WTC11 (cell line): Measurements from ENCODE around the gene NECTIN4. TPM values are rescaled to one million over a fixed set of nuclear protein-coding genes. Genes with fewer than 3 reads are reported as not detected.
"Not testable (repeated sequence)": the region's sequence is repeated elsewhere in the genome, so short reads cannot be mapped to it uniquely, and the experiment has no call there.

Experiments
- ATAC-seq: fragments of 200-7000 bp; cut with Tn5 transposase; 2 replicates; pipeline ENCODE4 v1.10.0; 2021; ENCODE audit warnings: mild to moderate bottlenecking, moderate library complexity
- CTCF ChIA-PET: fragments of 300-600 bp; sonication (Branson Sonifier 250); formaldehyde crosslinking; loops from one replicate; lab custom pipeline; 2021; ENCODE audit warnings: antibody characterized with exemption; lab: Charles Lee
- POLR2A ChIA-PET: fragments of 350-600 bp; sonication (Branson Sonifier 250); formaldehyde crosslinking; loops from one replicate; lab custom pipeline; 2021; ENCODE audit warnings: antibody characterized with exemption; lab: Charles Lee
- DNase-seq: peaks from one replicate; pipeline ENCODE4 v3.0.0; 2021; ENCODE audit warnings: low spot score
- H3K27ac Mint-ChIP-seq: 2 replicates; pipeline ENCODE4 v1.8.0; 2021; ENCODE audit warnings: mixed read lengths
- H3K27me3 Mint-ChIP-seq: 2 replicates; pipeline ENCODE4 v1.8.0; 2021; ENCODE audit warnings: low read depth, mild to moderate bottlenecking, moderate library complexity, mixed read lengths
- H3K36me3 Mint-ChIP-seq: 2 replicates; pipeline ENCODE4 v1.8.0; 2021; ENCODE audit warnings: mixed read lengths
- H3K4me1 Mint-ChIP-seq: 2 replicates; pipeline ENCODE4 v1.8.0; 2022; ENCODE audit warnings: mixed read lengths
- H3K4me3 Mint-ChIP-seq: 2 replicates; pipeline ENCODE4 v1.8.0; 2021; ENCODE audit warnings: mild to moderate bottlenecking, moderate library complexity, mixed read lengths
- H3K9me3 Mint-ChIP-seq: 2 replicates; pipeline ENCODE4 v1.8.0; 2021; ENCODE audit warnings: mixed read lengths
- AR ChIP-seq: fragments of 250-450 bp; sonication (Bioruptor Pico); IDR thresholded peaks from 2 replicates; pipeline ENCODE4 v1.9.0; 2021; ENCODE audit warnings: mild to moderate bottlenecking
- ATF1 ChIP-seq: sonication (generic); formaldehyde crosslinking; IDR thresholded peaks from 2 replicates; pipeline ENCODE4 v1.8.1; 2023; ENCODE audit warnings: mild to moderate bottlenecking, moderate library complexity, missing genetic modification reagents
- CREB1 ChIP-seq: sonication (generic); formaldehyde crosslinking; IDR thresholded peaks from 2 replicates; pipeline ENCODE4 v1.8.0; 2023; ENCODE audit warnings: mild to moderate bottlenecking, missing genetic modification reagents
- EMX1 ChIP-seq: fragments of 250-450 bp; sonication (Bioruptor Pico); IDR thresholded peaks from 2 replicates; pipeline ENCODE4 v1.8.0; 2021; ENCODE audit warnings: mild to moderate bottlenecking
- GABPB1 ChIP-seq: sonication (generic); formaldehyde crosslinking; IDR thresholded peaks from 2 replicates; pipeline ENCODE4 v1.8.1; 2023; ENCODE audit warnings: mild to moderate bottlenecking, missing genetic modification reagents
- JAZF1 ChIP-seq: fragments of 250-450 bp; sonication (Bioruptor Pico); IDR thresholded peaks from 2 replicates; pipeline ENCODE4 v1.9.0; 2021; ENCODE audit warnings: moderate library complexity, mild to moderate bottlenecking, inconsistent platforms
- JUN ChIP-seq: sonication (generic); formaldehyde crosslinking; IDR thresholded peaks from 2 replicates; pipeline ENCODE4 v1.8.0; 2023; ENCODE audit warnings: mild to moderate bottlenecking, missing genetic modification reagents
- ZBTB21 ChIP-seq: sonication (generic); formaldehyde crosslinking; IDR thresholded peaks from 2 replicates; pipeline ENCODE4 v1.8.1; 2023; ENCODE audit warnings: mild to moderate bottlenecking, missing genetic modification reagents, borderline replicate concordance
- ZNF219 ChIP-seq: sonication (generic); formaldehyde crosslinking; IDR thresholded peaks from 2 replicates; pipeline ENCODE4 v1.8.0; 2023; ENCODE audit warnings: missing genetic modification reagents, mild to moderate bottlenecking, borderline replicate concordance
- ZNF232 ChIP-seq: sonication (generic); formaldehyde crosslinking; IDR thresholded peaks from 2 replicates; pipeline ENCODE4 v1.8.0; 2022; ENCODE audit warnings: mild to moderate bottlenecking, missing genetic modification reagents
- ZNF396 ChIP-seq: fragments of 250-450 bp; sonication (Bioruptor Pico); IDR thresholded peaks from 2 replicates; pipeline ENCODE4 v1.8.0; 2021; ENCODE audit warnings: mild to moderate bottlenecking, moderate library complexity, borderline replicate concordance
- ZNF416 ChIP-seq: fragments of 250-450 bp; sonication (Bioruptor Pico); IDR thresholded peaks from 2 replicates; pipeline ENCODE4 v1.9.0; 2021; ENCODE audit warnings: mild to moderate bottlenecking, inconsistent platforms
- total RNA-seq: library from RNA; stranded (reverse); gene quantifications from 3 replicates; pipeline ENCODE4 v1.2.3, GENCODE V29; 2021
- TF ChIP-seq, protein P1 (sequence below): sonication (generic); formaldehyde crosslinking; IDR thresholded peaks from 2 replicates; pipeline ENCODE4 v1.8.1; 2022; ENCODE audit warnings: missing genetic modification reagents, borderline replicate concordance
- TF ChIP-seq, protein P2 (sequence below): fragments of 200-600 bp; IDR thresholded peaks from 2 replicates; pipeline ENCODE4 v1.8.0; 2022; ENCODE audit warnings: antibody characterized with exemption

NECTIN4 gene
- total RNA-seq, 1 experiment from 2014 or later, result 1.7 TPM

DNA sequence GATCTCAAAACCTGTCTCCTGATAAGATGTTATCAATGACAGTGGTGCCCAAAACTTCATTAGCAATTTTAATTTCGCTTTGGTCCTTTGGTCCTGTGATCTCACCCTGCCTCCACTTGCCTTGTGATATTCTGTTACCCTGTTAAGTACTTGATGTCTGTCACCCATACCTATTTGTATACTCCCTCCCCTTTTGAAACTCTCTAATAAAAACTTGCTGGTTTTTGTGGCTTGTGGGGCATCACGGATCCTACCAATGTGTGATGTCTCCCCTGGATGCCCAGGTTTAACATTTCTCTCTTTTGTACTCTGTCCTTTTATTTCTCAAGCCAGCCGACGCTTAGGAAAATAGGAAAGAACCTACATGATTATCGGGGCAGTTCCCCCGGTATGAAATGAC lies 25.4 kb downstream of the NECTIN4 start:
- ATAC-seq, H3K27me3 Mint-ChIP-seq, H3K9me3 Mint-ChIP-seq, POLR2A ChIA-PET, H3K36me3 Mint-ChIP-seq, H3K27ac Mint-ChIP-seq, DNase-seq: not testable (repeated sequence)
- Mint-ChIP-seq H3K4me3 (peak overlapping the region; percentile 20), H3K4me1 (peaks cover 28% of the 10 kb centered on the region)
- CTCF ChIA-PET, result interaction anchor here (1.5 kb wide), 1 partner anchor 34 kb away, joined by 4 read pairs; no protein-coding TSS in a partner anchor

DNA sequence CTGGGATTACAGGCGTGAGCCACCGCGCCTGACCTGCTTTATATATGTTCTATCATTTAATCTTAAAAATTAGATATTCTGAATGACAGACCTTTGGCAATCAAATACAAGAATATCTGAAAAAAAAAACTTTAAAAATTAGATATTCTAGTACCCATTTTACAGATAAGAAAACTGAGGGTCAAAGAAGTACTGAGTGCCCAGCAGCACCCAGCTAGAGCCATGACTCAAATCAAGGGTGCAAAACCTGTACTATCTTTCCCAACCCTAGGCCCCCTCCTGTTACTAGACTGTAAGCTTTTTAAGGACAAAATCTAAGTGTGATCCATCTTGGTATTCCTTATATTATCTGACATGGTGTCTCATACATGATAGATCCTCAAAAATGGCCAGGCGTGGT lies 27.9 kb downstream of the NECTIN4 start:
- CTCF ChIA-PET, result interaction anchor here (0.6 to 2.1 kb wide), 5 partner anchors 11 to 144 kb away, joined by 3 to 6 read pairs (median 3); partner anchors contain the start of gene TSTD1
- POLR2A ChIA-PET, result no interaction called here
- no peak for DNase-seq
- Mint-ChIP-seq H3K4me3 (no peak overlapping the region), H3K4me1 (peaks cover 18% of the 10 kb centered on the region), H3K36me3 (no peaks in the 10 kb centered on the region), H3K27ac (no peak overlapping the region), H3K9me3 (no peaks in the 10 kb centered on the region), H3K27me3 (no peaks in the 10 kb centered on the region)
- ATAC-seq, result no peak
- TF ChIP-seq ZBTB21 (CRISPR knock-in tag) (no peak), ZNF416 (CRISPR knock-in tag) (no peak), AR (CRISPR knock-in tag) (no peak), CREB1 (CRISPR knock-in tag) (no peak), JAZF1 (CRISPR knock-in tag) (no peak)

DNA sequence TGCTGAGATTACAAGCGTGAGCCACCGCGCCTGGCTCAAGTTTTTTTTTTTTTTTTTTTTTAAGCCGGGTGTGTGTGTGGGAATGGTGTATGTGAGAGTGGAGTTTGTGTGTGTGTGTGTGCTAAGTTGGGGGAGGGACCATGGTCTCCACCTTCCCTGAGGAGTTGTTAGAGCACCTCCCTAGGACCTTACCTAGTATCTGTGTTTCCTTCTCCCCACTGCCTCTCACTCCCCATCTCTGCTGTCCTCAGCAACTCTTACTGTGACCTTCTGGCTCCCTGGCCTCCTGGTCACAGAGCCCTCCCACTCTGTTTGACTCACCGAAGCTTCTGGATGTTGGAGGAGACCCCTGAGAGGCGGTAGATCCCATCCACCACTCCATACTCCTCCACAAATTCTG lies 30.1 kb downstream of the NECTIN4 start:
- POLR2A ChIA-PET, result no interaction called here
- H3K4me1 Mint-ChIP-seq, result peaks cover 15% of the 10 kb centered on the region
- no peak overlapping the region for H3K27ac Mint-ChIP-seq
- TF ChIP-seq ATF1 (CRISPR knock-in tag) (no peak), ZNF396 (no peak), JUN (CRISPR knock-in tag) (no peak), ZNF232 (no peak), GABPB1 (CRISPR knock-in tag) (no peak), EMX1 (no peak)
- TF ChIP-seq, protein P1, sequence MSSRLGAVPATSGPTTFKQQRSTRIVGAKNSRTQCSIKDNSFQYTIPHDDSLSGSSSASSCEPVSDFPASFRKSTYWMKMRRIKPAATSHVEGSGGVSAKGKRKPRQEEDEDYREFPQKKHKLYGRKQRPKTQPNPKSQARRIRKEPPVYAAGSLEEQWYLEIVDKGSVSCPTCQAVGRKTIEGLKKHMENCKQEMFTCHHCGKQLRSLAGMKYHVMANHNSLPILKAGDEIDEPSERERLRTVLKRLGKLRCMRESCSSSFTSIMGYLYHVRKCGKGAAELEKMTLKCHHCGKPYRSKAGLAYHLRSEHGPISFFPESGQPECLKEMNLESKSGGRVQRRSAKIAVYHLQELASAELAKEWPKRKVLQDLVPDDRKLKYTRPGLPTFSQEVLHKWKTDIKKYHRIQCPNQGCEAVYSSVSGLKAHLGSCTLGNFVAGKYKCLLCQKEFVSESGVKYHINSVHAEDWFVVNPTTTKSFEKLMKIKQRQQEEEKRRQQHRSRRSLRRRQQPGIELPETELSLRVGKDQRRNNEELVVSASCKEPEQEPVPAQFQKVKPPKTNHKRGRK (CRISPR knock-in tag), result no peak
- ATAC-seq (no peak), DNase-seq (no peak)
- no peaks in the 10 kb centered on the region for H3K9me3 Mint-ChIP-seq
- H3K27me3 Mint-ChIP-seq, result no peaks in the 10 kb centered on the region
- H3K36me3 Mint-ChIP-seq, result no peaks in the 10 kb centered on the region
- no peak overlapping the region for H3K4me3 Mint-ChIP-seq
- CTCF ChIA-PET, result interaction anchor here (0.5 to 2.4 kb wide), 4 partner anchors 13 to 105 kb away, joined by 3 to 8 read pairs (median 4); partner anchors contain the start of gene KLHDC9

DNA sequence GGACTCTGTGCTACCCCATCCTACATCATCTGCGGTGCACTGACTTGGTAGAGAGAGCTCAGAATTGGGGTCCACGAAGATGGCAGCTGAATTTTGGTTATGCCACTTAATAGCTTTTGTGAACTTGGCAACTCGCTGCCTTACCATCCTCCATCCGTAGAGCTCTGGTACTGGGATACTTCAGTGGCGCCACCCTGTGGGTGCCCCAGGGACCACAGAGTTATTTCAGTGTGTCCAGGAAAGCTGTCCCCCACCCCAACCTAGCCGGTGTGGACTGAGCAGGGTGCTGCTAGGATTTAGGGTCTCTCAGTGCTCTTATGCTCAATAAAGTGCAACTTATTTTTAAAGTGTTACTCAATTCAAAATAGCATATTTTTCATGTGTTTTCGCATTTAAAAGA lies 34.6 kb downstream of the NECTIN4 start:
- no peaks in the 10 kb centered on the region for H3K9me3 Mint-ChIP-seq
- POLR2A ChIA-PET, result no interaction called here
- no peak overlapping the region for H3K4me3 Mint-ChIP-seq
- DNase-seq (no peak), ATAC-seq (no peak)
- no peaks in the 10 kb centered on the region for H3K36me3 Mint-ChIP-seq
- CTCF ChIA-PET, result interaction anchor here (0.6 to 1.7 kb wide), 10 partner anchors 10 to 111 kb away, joined by 3 to 15 read pairs (median 4); partner anchors contain the start of genes PPOX, TSTD1 and USF1
- no peak for TF ChIP-seq ZNF219 (CRISPR knock-in tag)
- TF ChIP-seq, protein P2, sequence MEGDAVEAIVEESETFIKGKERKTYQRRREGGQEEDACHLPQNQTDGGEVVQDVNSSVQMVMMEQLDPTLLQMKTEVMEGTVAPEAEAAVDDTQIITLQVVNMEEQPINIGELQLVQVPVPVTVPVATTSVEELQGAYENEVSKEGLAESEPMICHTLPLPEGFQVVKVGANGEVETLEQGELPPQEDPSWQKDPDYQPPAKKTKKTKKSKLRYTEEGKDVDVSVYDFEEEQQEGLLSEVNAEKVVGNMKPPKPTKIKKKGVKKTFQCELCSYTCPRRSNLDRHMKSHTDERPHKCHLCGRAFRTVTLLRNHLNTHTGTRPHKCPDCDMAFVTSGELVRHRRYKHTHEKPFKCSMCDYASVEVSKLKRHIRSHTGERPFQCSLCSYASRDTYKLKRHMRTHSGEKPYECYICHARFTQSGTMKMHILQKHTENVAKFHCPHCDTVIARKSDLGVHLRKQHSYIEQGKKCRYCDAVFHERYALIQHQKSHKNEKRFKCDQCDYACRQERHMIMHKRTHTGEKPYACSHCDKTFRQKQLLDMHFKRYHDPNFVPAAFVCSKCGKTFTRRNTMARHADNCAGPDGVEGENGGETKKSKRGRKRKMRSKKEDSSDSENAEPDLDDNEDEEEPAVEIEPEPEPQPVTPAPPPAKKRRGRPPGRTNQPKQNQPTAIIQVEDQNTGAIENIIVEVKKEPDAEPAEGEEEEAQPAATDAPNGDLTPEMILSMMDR, result 0 out of 2 replicates have a peak, but pooled peaks have one; percentile 17
- no peak overlapping the region for H3K27ac Mint-ChIP-seq
- peaks cover 10% of the 10 kb centered on the region for H3K27me3 Mint-ChIP-seq
- no peaks in the 10 kb centered on the region for H3K4me1 Mint-ChIP-seq
